ENCODE results near the gene PIGM.

GRCh38 chr1:159988006-159988405 is 43.8 kb downstream of the PIGM start:
- TF ChIP-seq CTCF (IDR thresholded peaks at IDR 0.05; ENCODE audit: insufficient read depth, low read length), result no peak
- TF ChIP-seq GABPA (IDR thresholded peaks at IDR 0.05; ENCODE audit: low read depth), result no peak
- TF ChIP-seq POLR2AphosphoS5 (IDR thresholded peaks at IDR 0.05; ENCODE audit: low read depth), result no peak
